NCI-H524 treated with DMSO at 0.1 percent for 48 hours (cell line): ENCODE data around the gene PRKG1.

Source experiments
- DNase-seq: peaks from one replicate; lab custom pipeline; 2025; lab: John Stamatoyannopoulos, UW

The PRKG1 gene

GRCh38 chr10:52316001-52316400 lies 1241.7 kb downstream of the PRKG1 start:
- DNase-seq = no peak

GRCh38 chr10:52316500-52316899 lies 1242.2 kb downstream of the PRKG1 start:
- no peak for DNase-seq

- no peak for DNase-seq
Observed at GRCh38 chr10:52318136-52318701, 1243.9 kb downstream of the PRKG1 start.

- DNase-seq = no peak
Observed at GRCh38 chr10:52318822-52319464, 1244.7 kb downstream of the PRKG1 start.

GRCh38 chr10:52319926-52320325 lies 1245.6 kb downstream of the PRKG1 start:
- DNase-seq = no peak

GRCh38 chr10:52322323-52322722 lies 1248.0 kb downstream of the PRKG1 start:
- no peak for DNase-seq

GRCh38 chr10:52322936-52323335 lies 1248.6 kb downstream of the PRKG1 start:
- DNase-seq = no peak

- DNase-seq = no peak
Observed at GRCh38 chr10:52326382-52326781, 1252.1 kb downstream of the PRKG1 start.

GRCh38 chr10:52331638-52332364 lies 1257.5 kb downstream of the PRKG1 start:
- no peak for DNase-seq

GRCh38 chr10:52332815-52333214 lies 1258.5 kb downstream of the PRKG1 start:
- no peak for DNase-seq

GRCh38 chr10:52334595-52334994 lies 1260.3 kb downstream of the PRKG1 start:
- no peak for DNase-seq

- no peak for DNase-seq
Observed at GRCh38 chr10:52335665-52336064, 1261.4 kb downstream of the PRKG1 start.

GRCh38 chr10:52337225-52337624 lies 1262.9 kb downstream of the PRKG1 start:
- DNase-seq = no peak

GRCh38 chr10:52343439-52343838 lies 1269.2 kb downstream of the PRKG1 start:
- no peak for DNase-seq

GRCh38 chr10:52346394-52347326 lies 1272.4 kb downstream of the PRKG1 start:
- no peak for DNase-seq

GRCh38 chr10:52347327-52347667 lies 1273.0 kb downstream of the PRKG1 start:
- no peak for DNase-seq
